HepG2 (cell line): ENCODE results near the gene IFT122. TPM values are rescaled to one million over a fixed set of nuclear protein-coding genes. Genes with fewer than 3 reads are reported as not detected.

Experiments used
- ATAC-seq: fragments of 200-7000 bp; cut with Tn5 transposase; 3 replicates; pipeline ENCODE4 v1.9.1; 2020; ENCODE audit warnings: mild to moderate bottlenecking, moderate library complexity
- BruUV-seq: library from RNA; stranded (reverse); fragments of 400-500 nt; replicated peaks from 2 replicates; lab custom pipeline; 2021; lab: Mats Ljungman, UMichigan
- CTCF ChIA-PET: fragments of 300-600 bp; formaldehyde crosslinking; extraction: SDS; loops from one replicate; lab custom pipeline; 2021; ENCODE audit warnings: low total read pairs, inconsistent platforms, low intra/inter-chr PET ratio; lab: Yijun Ruan, JAX
- POLR2A ChIA-PET: fragments of 350-600 bp; sonication (Branson Sonifier 250); formaldehyde crosslinking; loops from one replicate; lab custom pipeline; 2020; ENCODE audit warnings: antibody characterized with exemption, inconsistent platforms; lab: Yijun Ruan, JAX
- DNase-seq: peaks from one replicate; pipeline ENCODE4 v3.0.0-alpha.2; 2015; ENCODE audit warnings: low spot score
- FAIRE-seq: peaks from 3 replicates; lab custom pipeline; 2011; peaks lifted over from hg19 to GRCh38; lab: Jason Lieb, UNC
- H2AFZ ChIP-seq: one replicate; pipeline ENCODE4 v1.6.1; 2011; ENCODE audit warnings: low read length, inconsistent platforms
- H3K27ac ChIP-seq: fragments of 300-600 bp; 3 replicates; pipeline ENCODE4 v1.8.0; 2011; ENCODE audit warnings: mixed run types, mild to moderate bottlenecking, mixed read lengths, low read length, inconsistent platforms; ENCODE audit not compliant: insufficient read depth; ENCODE audit errors: extremely low read length
- H3K27me3 ChIP-seq, 2 experiments: fragments of 200-600 bp in 1 of 2; 2 replicates in 1 of 2; 3 replicates in 1 of 2; pipeline versions ENCODE4 v1.6.0 to v1.8.0; 2011; ENCODE audit warnings: low read length in 2 of 2, mild to moderate bottlenecking in 2 of 2, moderate library complexity in 2 of 2, inconsistent platforms in 1 of 2; ENCODE audit not compliant: insufficient read depth in 2 of 2, control insufficient read depth in 1 of 2
- H3K36me3 ChIP-seq, 2 experiments: fragments of 200-600 bp in 1 of 2; replicated peaks in 1 of 2; 2 replicates in 1 of 2; 3 replicates in 1 of 2; pipeline versions ENCODE4 v1.5.1 to v1.8.0; 2011; ENCODE audit warnings: low read length in 2 of 2, inconsistent platforms in 1 of 2; ENCODE audit not compliant: insufficient read depth in 2 of 2, control insufficient read depth in 1 of 2
- H3K4me1 ChIP-seq: 2 replicates; pipeline ENCODE4 v1.5.1; 2012; ENCODE audit warnings: low read length, inconsistent platforms; ENCODE audit not compliant: insufficient read depth
- H3K4me2 ChIP-seq: 2 replicates; pipeline ENCODE4 v1.6.0; 2011; ENCODE audit warnings: low read depth, low read length, inconsistent platforms
- H3K4me3 ChIP-seq, 3 experiments: fragments of 200-600 bp in 1 of 3; sonication (generic), shearing (Covaris generic) in 1 of 3; replicated peaks in 1 of 3; 2 replicates each; pipeline ENCODE4 v1.5.1; 2011 to 2016; ENCODE audit warnings: low read length in 3 of 3, inconsistent platforms in 2 of 3, low read depth in 2 of 3, mild to moderate bottlenecking in 2 of 3, control low read depth in 1 of 3, mixed read lengths in 1 of 3; ENCODE audit not compliant: insufficient read depth in 1 of 3
- H3K79me2 ChIP-seq: one replicate; pipeline ENCODE4 v1.6.1; 2011; ENCODE audit warnings: low read length, inconsistent platforms; ENCODE audit not compliant: insufficient read depth
- H3K9ac ChIP-seq: 2 replicates; pipeline ENCODE4 v1.6.0; 2011; ENCODE audit warnings: mild to moderate bottlenecking, low read depth, low read length, inconsistent platforms; ENCODE audit not compliant: insufficient read depth
- H3K9me3 ChIP-seq: 2 replicates; pipeline ENCODE4 v1.5.1; 2012; ENCODE audit warnings: mild to moderate bottlenecking, low read length
- H4K20me1 ChIP-seq: 2 replicates; pipeline ENCODE4 v1.6.0; 2011; ENCODE audit warnings: inconsistent platforms, mild to moderate bottlenecking, low read length, moderate library complexity; ENCODE audit not compliant: insufficient read depth
- CTCF ChIP-seq: sonication (generic); formaldehyde crosslinking; IDR thresholded peaks from 2 replicates; pipeline ENCODE4 v1.5.0; 2020; ENCODE audit warnings: mild to moderate bottlenecking, missing genetic modification reagents, moderate library complexity
- HIC2 ChIP-seq: sonication (generic); formaldehyde crosslinking; IDR thresholded peaks from 2 replicates; pipeline ENCODE4 v1.9.0; 2022; ENCODE audit warnings: low read depth, missing genetic modification reagents
- SMC3 ChIP-seq: IDR thresholded peaks from 2 replicates; pipeline ENCODE4 v1.6.1; 2011; ENCODE audit warnings: low read length, improper control_type of control experiment
- STAG1 ChIP-seq: sonication (generic); formaldehyde crosslinking; IDR thresholded peaks from 2 replicates; pipeline ENCODE4 v1.4.0; 2020; ENCODE audit warnings: missing genetic modification reagents
- TAF1 ChIP-seq: sonication (generic); formaldehyde crosslinking; IDR thresholded peaks from 2 replicates; pipeline ENCODE4 v1.4.0; 2020; ENCODE audit warnings: missing genetic modification reagents
- ZNF549 ChIP-seq: sonication (generic); formaldehyde crosslinking; IDR thresholded peaks from 2 replicates; pipeline ENCODE4 v1.5.0; 2020; ENCODE audit warnings: missing genetic modification reagents
- WGBS: methylation state at CpG from one replicate; pipeline ENCODE4 v1.1.6; 2017; ENCODE audit warnings: low lambda C conversion rate; 5-methylcytosine and 5-hydroxymethylcytosine counted together
- in situ Hi-C: cut with HindIII; loops from 2 replicates; pipeline ENCODE4 v1.10.0; 2017; ENCODE audit warnings: low pct_unique_long_range_greater_than_20kb; ENCODE audit not compliant: extremely low pct_ligation_motif_present
- intact Hi-C: fragments of 100-400 bp; cut with micrococcal nuclease; formaldehyde crosslinking; loops from one replicate; pipeline ENCODE4 v1.10.0; 2022; ENCODE audit not compliant: unreplicated experiment
- polyA plus RNA-seq, 8 experiments: library from polyadenylated mRNA; depleted of rRNA in 3 of 8; stranded (reverse) in 7 of 8; unstranded in 1 of 8; fragments of >200 nt; fragmentation: Illumina TruSeq in 4 of 8; extraction: Trizol in 4 of 8; gene quantifications; 2 replicates each; pipeline versions ENCODE4 v1.2.1 to v1.2.3, GENCODE V29; 2011 to 2016; ENCODE audit warnings: low read depth in 4 of 8, missing spikeins in 1 of 8, mixed read lengths in 1 of 8; ENCODE audit not compliant: insufficient read depth in 1 of 8
- total RNA-seq, 5 experiments: library from RNA; depleted of rRNA; stranded (reverse); fragments of >200 nt; fragmentation: Illumina TruSeq; extraction: Trizol; gene quantifications; 2 replicates each; pipeline ENCODE4 v1.2.3, GENCODE V29; 2016; ENCODE audit warnings: low read depth in 1 of 5

Gene IFT122
- total and polyA plus RNA-seq, 2 of the 13 experiments (the other 11 are each of a cell fraction or from before 2014, with no cell fraction given): 10.1 to 10.3 TPM

GRCh38 chr3:129549805-129550204 is 109.8 kb downstream of the IFT122 start (continued):
- no peak for TF ChIP-seq HIC2 (CRISPR knock-in tag)

GRCh38 chr3:129552287-129553050 is 112.4 kb downstream of the IFT122 start:
- H3K9ac ChIP-seq: no peak overlapping the region
- in situ Hi-C loops: loop anchor here (5.0 kb wide), 1 partner anchor 60 kb away; no protein-coding TSS in a partner anchor
- peaks cover 3% of the 10 kb centered on the region in 2 experiments; a peak in 3 of 5 replicates for H3K36me3 ChIP-seq
- WGBS: 50% methylated on average over 9 of the region's 10 CpGs
- no peaks in the 10 kb centered on the region for H3K9me3 ChIP-seq
- H3K27me3 ChIP-seq: no peaks in the 10 kb centered on the region
- CTCF ChIA-PET: interaction anchor here (1.2 kb wide), 1 partner anchor 62 kb away, joined by 4 read pairs; no protein-coding TSS in a partner anchor
- DNase-seq (no peak), ATAC-seq (peak; percentile 19), FAIRE-seq (no peak)
- intact Hi-C loops: loop anchor here (10.0 kb wide), 1 partner anchor 58 kb away; no protein-coding TSS in a partner anchor
- no peaks in the 10 kb centered on the region for H3K79me2 ChIP-seq
- POLR2A ChIA-PET: interaction anchor here (0.9 to 1.6 kb wide), 3 partner anchors 14 to 42 kb away, joined by 3 to 10 read pairs (median 3); no protein-coding TSS in a partner anchor
- peaks cover 46% of the 10 kb centered on the region for H3K4me1 ChIP-seq
- no peak overlapping the region for H3K27ac ChIP-seq
- no peaks in the 10 kb centered on the region for H4K20me1 ChIP-seq
- H2AFZ ChIP-seq: no peak overlapping the region
- no TSS peak for BruUV-seq
- TF ChIP-seq STAG1 (CRISPR knock-in tag): peak; percentile 49
- peak; percentile 42 for TF ChIP-seq CTCF
- peak; percentile 16; the same call in 1 of the 2 replicates for TF ChIP-seq SMC3
- TF ChIP-seq ZNF549 (CRISPR knock-in tag): no peak
- TF ChIP-seq TAF1 (CRISPR knock-in tag): 0 out of 2 replicates have a peak, but pooled peaks have one; percentile 4
- no peak overlapping the region for H3K4me3 ChIP-seq
- no peak overlapping the region for H3K4me2 ChIP-seq
